GM23338 (cell line): ENCODE data around the gene HES3.

ENCODE experiments used
- CREB1 ChIP-seq: fragments of 250-450 bp; sonication (Bioruptor Pico); IDR thresholded peaks from 2 replicates; pipeline ENCODE4 v1.5.0; 2020; ENCODE audit warnings: low read depth, mild to moderate bottlenecking, moderate library complexity
- POLR2AphosphoS5 ChIP-seq: IDR thresholded peaks from 2 replicates; pipeline ENCODE4 v1.6.1; 2016; ENCODE audit warnings: antibody characterized with exemption, low read depth

DNA sequence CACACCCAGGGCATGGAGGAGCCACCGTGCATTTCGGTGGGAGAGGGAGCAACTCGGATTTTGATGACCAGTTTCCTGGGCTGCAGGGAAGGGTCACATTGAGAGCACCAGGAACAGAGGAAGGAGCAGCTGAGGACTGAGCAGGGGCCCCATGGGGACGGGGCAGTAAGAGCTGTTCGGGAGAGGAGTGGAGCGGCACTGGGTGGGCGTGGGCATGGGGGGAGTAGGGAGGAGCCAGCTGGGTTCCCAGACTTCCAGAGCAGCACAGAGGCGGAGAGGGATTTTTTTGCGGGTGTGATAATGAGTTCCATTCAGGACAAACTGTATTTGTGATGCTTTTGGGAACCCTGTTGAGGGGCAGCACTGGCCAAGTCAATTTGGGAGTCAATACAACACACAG is 34.3 kb downstream of the HES3 start:
- TF ChIP-seq CREB1 (no peak), POLR2AphosphoS5 (no peak)
